GM18861 (cell line): ENCODE results near the gene SRD5A1.

Experiments used
- ATAC-seq: cut with Tn5 transposase; IDR thresholded peaks from one replicate; pipeline ENCODE4 v1.9.1; 2021; ENCODE audit not compliant: unreplicated experiment

Gene SRD5A1

DNA sequence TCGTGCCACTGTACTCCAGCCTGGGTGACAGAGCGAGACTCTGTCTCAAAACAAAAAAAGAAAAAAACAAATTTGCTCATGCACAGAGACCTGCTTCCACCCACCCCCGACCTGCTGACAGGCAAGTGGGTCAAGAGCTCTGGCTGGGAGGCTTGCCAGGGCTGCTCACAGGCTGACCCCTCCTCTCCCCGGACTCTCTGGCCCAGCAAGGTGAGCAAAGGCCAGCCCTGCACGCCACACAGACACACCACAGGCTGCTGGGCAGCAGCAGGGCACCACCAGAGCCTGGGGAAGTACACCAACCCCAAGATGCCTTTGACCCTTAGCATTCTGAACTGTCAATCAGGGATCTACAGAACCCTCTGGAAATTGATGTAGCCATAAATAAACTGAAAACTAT lies 29.6 kb upstream of the SRD5A1 start:
- ATAC-seq: no peak

DNA sequence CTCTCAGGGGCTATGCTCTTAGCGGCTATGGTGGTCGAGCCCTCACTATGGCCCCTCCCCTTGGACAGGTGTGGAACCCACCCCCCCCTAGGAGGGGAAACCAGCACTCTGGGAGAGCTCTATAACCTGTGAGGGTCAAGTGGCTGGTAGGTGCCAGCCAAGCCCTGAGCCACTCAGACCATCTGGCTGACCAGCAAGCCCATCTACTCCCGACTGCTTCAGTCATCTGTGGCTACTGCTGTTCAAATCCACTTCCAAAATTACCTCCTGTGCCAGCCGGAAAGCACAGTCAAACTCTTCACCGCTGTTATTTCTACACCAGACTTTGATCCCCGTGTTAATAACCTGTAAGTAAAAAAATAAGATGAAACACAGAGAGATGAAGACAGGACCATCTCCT lies 28.9 kb upstream of the SRD5A1 start:
- ATAC-seq: no peak

DNA sequence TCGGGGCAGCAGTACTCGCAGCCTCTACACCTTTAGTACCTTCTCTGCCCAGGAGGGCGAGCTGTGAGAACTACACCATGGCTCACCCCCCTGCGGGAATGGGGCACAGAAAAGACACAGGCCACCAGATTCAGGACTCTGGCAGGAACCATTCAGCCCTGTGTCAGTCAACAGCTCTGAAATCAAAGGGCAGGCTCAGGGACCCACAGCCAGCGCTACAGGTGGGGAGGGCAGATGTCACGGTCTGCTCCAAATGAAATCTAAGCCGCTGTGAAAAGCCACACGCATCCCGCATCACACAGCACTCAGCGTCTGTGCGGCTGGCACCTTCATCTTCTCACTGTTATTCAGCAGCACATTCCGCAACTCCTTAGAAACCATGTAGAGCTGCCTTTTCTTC lies 28.3 kb upstream of the SRD5A1 start:
- ATAC-seq: no peak

GRCh38 chr5:6606884-6607558 lies 26.2 kb upstream of the SRD5A1 start:
- ATAC-seq: no peak

- no peak for ATAC-seq
These were observed 25.7 kb upstream of the SRD5A1 start for GRCh38 chr5:6607559-6607936.

DNA sequence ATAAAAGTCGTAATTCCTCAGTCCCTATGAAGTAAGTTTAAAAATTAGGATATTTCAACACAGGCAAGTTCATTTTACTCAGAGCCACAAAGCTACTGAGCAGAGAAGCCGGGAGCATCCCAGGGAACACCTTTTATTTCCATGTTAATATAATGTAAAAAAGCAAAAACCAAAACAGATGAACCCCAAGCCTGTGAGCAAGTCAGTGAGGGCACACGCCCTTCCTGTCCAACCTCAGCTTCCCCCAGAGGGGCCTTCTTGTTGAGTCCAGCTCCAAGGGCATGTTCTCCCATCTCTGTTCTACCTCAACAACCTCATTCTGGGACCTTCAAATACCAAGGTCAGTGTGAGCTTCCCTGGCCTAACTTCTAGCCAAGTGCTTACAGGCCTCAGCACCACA lies 25.2 kb upstream of the SRD5A1 start:
- ATAC-seq: no peak

- ATAC-seq: no peak
These were observed 21.6 kb upstream of the SRD5A1 start for GRCh38 chr5:6611334-6612256.

GRCh38 chr5:6615034-6615815 lies 18.0 kb upstream of the SRD5A1 start:
- no peak for ATAC-seq

DNA sequence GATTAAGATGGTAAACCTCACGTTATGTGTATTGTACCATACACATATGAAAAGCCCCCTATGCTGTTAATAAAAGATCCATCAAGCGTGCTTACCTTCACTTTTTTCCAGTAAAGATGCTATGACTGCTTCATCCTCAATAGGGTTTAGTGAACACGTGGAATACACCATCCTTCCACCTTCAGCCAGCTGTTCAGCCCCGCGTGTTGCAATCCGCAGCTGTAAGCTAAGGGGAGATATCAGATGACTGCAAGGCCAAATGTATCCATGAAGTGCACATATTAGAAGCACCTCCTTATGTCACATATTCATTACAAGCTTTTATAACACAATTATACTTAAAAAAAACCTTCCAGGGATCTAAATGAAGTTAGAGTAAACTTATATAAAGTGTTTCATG lies 16.6 kb upstream of the SRD5A1 start:
- no peak for ATAC-seq

- no peak for ATAC-seq
These were observed 10.0 kb upstream of the SRD5A1 start for GRCh38 chr5:6623228-6623627.

- no peak for ATAC-seq
These were observed 9.3 kb upstream of the SRD5A1 start for GRCh38 chr5:6623941-6624340.

- ATAC-seq: no peak
These were observed 6.7 kb upstream of the SRD5A1 start for GRCh38 chr5:6626508-6626907.

DNA sequence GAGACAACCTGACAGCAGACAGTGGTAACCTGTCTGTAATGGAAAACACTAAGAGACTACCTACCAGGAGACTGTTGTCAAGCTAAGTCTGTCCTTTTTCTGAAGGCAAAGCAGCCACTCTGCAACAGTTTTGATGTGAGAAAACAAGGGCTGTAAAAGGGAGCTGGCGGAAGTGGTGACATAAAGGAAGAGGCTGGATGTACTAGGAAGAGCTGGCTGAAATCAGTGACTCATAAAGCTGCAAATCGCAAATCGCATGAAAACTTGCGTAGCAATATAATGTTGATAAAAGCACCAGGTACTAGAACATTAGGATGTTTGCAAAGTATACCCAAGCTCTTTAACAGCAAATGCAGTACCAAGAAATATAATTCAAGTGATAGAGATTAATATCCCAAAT lies 1.8 kb upstream of the SRD5A1 start:
- no peak for ATAC-seq

DNA sequence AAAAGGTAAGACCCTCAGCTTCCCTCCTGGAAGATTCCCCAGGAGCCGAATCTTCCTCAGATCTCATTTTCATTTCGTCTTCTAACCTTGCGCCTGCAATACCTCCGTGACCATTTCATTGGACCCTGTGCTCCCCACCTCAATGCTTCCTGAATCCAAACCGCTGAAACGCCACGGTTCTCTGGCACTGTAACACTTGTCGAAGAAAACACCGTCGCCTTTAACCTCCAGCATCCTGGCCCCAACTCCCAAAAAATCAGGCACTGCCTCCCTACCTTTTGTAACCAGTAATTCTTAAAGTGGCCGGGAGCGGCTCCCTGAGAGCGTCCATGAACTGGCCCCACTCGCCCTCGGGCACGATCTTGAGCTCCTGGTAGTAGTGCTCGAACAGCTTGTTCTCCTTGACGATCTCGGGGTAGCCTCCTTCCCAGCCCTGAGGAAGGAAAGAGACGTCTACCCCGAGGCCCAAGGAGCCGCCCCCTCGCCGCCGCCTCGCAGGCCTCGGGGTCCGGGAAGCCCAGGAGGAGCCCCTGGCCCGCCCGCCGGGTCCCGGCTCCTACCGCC lies 834 bp upstream of the SRD5A1 start:
- ATAC-seq: peak; percentile 16

GRCh38 chr5:6633469-6634245 lies 417 bp downstream of the SRD5A1 start:
- ATAC-seq: peak; percentile 45

DNA sequence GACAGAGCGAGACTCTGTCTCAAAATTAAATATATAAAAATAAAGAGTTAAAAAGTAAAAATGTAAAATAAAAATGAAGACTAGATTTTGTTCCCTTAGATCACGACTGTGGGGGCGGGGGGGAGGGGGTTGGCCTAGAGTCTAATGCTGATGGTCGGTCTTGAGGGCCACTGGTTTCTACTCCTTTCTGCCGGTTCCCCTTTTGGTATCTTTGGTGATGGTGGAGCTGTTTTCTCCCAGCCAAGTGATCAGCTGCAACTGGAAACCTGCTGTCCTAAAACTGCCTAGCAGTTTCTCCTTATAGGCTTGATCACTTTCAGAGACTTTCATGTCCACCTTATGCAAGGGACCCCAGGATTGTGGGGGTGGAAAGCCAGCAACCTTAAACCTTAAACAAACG lies 1.1 kb downstream of the SRD5A1 start:
- no peak for ATAC-seq

GRCh38 chr5:6634788-6635430 lies 1.7 kb downstream of the SRD5A1 start:
- no peak for ATAC-seq

DNA sequence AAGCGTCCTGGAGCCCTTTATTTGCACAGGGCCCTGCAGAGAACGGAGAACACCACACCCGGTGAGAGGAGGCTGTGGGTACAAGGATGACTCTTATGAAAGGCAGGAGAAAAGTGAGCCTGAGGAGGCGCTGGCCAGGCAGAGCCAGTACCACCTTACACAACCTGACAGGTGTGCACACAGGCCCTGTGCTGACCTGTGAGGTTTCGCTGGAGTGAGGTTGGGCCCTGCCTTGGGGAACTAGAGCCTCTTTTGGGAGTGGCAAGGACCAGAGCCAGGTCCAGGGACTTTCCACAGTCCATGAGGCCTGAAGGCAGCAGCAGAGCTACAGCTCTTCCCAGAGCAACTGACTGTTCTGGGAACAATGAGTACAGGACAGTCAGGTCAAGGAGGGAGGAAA lies 3.1 kb downstream of the SRD5A1 start:
- ATAC-seq: no peak

DNA sequence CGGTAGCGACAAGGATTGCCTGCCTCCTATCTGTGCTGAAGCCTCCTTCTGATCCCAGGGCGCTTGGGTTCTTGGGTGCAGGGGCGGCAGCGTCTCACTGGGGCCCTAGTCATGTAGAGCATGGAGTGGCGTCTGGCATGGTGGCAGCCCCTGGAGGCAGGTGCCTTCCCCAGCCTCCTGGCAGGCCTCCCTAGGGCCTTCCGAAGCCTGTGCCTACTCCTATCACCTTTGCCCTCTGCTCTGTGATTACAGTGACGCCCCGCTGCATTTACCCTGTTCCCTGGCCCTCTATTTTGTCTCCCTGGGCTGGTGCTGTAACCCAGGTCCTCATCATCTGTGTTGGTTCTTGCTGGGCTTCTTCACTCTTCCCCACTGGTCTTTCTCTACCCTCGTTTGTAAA lies 3.8 kb downstream of the SRD5A1 start:
- ATAC-seq: no peak

- no peak for ATAC-seq
These were observed 4.3 kb downstream of the SRD5A1 start for GRCh38 chr5:6637590-6637989.
